Skin of body (tissue), 2 donors: ENCODE data around the gene PITPNM3. TPM values are rescaled to one million over a fixed set of nuclear protein-coding genes. Genes with fewer than 3 reads are reported as not detected.
"Not testable (repeated sequence)": the region's sequence is repeated elsewhere in the genome, so short reads cannot be mapped to it uniquely, and the experiment has no call there.

Source experiments
- DNase-seq: peaks from one replicate; lab custom pipeline; 2025; lab: John Stamatoyannopoulos, UW
- total RNA-seq: library from RNA; depleted of rRNA; stranded (reverse); fragments of >200 nt; gene quantifications from one replicate; pipeline ENCODE4 v1.2.3, GENCODE V29; 2014

PITPNM3 gene
- total RNA-seq, 1 donor from 2014 or later: 6.0 TPM

DNA sequence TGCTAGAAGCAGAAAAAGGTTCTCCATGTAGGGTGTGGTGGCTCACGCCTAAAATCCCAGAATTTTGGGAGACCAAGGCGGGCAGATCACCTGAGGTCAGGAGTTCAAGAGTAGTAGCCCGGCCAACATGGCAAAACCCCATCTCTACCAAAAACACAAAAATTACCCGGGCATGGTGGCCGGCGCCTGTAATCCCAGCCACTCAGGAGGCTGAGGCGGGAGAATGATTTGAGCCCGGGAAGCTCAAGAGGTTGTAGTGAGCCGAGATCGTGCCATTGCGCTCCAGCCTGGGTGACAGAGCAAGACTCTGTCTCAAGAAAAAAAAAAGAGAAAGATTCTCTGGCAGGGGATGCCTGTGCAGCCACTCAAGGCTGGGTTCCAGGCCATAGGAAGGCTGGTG, 54.2 kb downstream of the PITPNM3 start:
- DNase-seq: no peak

DNA sequence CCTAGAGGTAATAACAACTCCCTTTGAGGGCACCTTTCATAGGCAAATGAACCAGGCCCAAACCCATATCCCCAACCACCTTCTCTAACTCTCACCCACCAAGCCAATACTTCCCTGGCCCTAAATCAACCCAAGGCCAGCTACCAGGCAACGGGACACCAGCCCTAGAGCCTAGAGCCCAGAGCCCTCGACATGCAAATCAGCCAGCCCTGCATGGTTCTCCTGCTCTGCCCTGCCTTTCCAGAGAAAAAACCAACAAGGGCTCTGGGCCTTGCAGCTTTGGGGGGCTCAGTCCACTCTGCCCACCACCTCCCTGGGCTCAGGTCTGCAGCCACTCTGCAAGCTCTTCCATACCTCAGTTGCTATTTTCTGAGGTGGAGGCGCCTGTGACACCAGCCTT, 55.0 kb downstream of the PITPNM3 start:
- no peak for DNase-seq

DNA sequence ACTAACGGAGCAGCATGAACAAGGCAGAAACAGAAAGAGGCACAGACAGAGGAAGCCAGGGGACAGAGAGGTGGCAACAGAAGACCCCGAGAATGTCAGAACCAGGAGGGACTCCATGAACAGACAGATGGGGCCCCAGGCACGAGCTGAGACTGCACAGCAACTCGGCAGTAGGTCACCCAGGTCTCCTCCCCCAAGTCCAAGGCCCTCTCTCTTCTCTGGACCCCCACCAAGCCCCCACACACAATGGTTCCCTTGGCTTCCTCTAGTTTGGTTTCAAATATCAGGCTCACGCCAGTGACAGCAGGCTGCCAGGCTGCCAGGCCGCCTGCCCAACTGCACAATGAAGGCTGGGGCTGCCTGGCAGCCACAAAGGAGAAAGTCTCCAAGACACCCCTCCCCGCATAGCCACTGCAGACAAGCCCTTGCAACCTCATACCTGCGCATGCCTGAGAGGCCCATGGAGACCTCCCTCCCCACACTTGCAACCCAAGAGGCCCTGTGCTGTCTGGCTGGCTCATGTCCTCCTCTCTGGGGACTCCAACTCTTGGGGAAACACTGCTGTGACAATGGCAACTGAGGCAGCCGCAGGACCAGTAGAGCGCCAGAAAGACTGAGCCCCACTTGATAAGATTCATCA, 57.3 kb downstream of the PITPNM3 start:
- no peak for DNase-seq

- DNase-seq: no peak
Observed at GRCh38 chr17:6498356-6498755, 58.0 kb downstream of the PITPNM3 start.

GRCh38 chr17:6497496-6498221, 58.7 kb downstream of the PITPNM3 start:
- DNase-seq: no peak

- DNase-seq: no peak
Observed at GRCh38 chr17:6496640-6497441, 59.5 kb downstream of the PITPNM3 start.

GRCh38 chr17:6496116-6496481, 60.3 kb downstream of the PITPNM3 start:
- DNase-seq: no peak

GRCh38 chr17:6495450-6496115, 60.8 kb downstream of the PITPNM3 start:
- no peak for DNase-seq

GRCh38 chr17:6494239-6494941, 62.0 kb downstream of the PITPNM3 start:
- no peak for DNase-seq

DNA sequence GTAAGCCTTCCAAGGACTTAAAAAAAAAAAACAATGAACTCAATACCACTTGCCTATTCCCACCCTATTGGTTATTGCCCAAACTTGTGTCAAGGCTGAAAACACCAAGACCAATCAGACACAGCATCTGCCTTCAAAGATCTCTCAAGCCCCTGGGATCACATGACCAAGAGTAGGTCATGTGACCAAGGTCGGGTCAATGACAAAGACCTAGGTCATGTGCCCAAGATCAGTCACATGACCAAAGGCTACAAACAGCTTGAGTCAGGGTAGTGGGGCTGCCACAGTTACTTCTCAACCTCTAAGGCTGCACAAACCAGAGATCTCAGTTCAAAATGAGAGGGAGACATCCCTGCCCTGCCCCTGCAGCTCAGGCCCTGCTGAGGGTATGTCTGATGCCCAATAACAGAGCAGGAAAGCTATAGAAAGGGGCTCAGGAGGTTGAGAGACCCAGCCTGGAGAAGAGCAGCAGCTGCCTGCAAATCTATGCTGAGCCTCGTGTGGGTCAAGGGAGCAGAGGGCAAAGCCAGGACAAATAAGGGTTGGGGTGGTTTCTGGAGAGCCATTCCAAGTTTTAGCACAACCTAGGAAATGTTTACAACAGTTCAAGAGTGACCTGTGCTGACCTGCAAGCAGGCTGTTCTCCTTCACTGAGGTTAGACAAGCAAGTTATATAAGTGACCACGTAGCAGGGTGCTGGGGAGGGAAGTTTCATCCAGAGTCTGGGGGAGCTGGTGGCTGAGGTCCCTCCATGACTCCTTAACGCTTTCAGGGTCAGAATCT, 63.3 kb downstream of the PITPNM3 start:
- DNase-seq: no peak

DNA sequence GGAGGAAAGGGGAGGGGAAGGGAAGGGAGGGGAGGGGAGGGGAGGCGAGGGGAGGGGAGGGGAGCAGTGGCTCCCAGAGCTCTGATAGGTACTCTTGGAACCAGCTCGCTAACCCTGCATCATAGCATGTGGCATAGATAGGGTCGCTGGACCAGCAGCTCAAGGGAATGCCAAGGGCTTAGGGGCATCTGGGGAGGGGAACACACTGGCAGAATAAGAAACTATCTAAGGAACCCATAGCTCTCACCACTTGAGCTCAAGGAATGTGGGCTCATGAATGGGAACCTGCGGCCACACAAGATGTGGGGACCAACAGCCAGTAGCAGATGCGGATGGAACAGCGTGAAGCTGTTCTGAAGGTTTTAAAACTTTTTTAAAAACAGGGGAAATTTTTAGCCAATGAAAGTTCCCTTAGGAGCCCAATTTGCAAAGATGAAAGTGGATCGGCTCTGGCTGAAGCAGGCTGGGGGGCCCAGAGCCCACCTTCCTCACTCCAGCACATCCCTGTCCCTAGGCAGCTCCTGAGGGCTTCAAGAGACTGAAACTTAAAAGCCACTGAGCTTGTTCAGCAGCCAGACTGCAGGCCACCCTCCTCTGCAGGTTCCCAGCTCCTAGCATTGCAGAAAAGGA, 65.2 kb downstream of the PITPNM3 start:
- no peak for DNase-seq

DNA sequence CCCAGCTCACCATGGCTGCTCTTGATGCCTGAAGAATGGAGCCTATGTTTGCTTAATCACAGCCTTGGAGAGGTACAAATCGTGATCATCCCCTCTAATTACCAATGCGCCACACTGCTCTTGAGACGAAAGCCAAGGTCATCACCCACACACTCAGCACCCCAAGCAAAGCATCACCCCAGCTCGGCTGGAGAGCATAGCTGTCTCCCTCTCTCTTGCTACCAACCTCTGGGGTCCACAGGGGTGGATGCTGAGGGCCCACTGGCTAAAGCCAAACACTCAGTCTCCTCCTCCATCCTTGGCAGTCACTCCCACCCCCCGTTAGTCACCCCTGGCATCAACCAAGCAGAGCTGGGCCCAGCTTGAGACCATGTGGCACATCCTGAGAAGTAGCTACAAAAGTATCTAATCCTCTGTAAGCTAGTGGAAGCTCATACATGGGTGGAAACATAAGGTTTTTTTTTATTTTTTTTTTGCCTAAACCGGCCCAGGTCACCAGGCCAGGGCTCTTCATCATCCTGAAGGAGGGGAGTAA, 67.3 kb downstream of the PITPNM3 start:
- DNase-seq: no peak

- no peak for DNase-seq
Observed at GRCh38 chr17:6488008-6488539, 68.3 kb downstream of the PITPNM3 start.

DNA sequence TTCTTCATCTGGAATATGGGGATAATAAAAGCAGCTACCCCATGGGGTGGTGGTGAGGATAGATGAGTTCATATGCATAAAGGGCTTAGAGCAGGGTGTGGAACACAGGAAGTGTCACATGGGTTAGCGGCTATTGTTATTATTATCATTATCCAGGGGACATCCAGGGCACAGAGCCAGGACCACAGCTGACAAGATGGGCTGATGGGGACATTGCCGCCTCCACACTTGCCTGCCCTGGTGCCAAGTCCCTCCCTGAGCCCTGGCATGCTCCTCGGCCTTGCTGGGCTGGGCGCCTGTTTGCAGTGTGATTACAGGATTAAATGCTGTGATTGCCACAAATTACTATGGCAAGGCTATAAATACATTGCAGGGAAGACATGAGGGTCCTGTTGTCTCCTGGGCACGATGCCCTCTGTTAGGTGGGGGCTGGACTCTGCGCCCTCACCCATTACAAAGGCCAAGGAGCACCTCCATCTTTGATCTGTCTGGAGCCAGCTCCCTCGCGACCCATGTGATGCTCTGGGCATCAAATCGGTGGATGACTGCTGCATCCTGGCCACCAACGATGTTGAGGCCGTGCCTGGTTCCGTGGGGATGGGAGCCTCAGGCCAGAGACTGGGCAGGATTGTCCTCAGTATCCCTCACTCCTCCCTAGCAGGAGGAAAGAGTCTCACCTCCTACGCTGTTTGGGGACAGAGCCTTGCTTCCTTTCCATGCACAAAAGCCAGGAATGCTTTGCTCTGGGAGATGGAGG, 68.9 kb downstream of the PITPNM3 start:
- no peak for DNase-seq

DNA sequence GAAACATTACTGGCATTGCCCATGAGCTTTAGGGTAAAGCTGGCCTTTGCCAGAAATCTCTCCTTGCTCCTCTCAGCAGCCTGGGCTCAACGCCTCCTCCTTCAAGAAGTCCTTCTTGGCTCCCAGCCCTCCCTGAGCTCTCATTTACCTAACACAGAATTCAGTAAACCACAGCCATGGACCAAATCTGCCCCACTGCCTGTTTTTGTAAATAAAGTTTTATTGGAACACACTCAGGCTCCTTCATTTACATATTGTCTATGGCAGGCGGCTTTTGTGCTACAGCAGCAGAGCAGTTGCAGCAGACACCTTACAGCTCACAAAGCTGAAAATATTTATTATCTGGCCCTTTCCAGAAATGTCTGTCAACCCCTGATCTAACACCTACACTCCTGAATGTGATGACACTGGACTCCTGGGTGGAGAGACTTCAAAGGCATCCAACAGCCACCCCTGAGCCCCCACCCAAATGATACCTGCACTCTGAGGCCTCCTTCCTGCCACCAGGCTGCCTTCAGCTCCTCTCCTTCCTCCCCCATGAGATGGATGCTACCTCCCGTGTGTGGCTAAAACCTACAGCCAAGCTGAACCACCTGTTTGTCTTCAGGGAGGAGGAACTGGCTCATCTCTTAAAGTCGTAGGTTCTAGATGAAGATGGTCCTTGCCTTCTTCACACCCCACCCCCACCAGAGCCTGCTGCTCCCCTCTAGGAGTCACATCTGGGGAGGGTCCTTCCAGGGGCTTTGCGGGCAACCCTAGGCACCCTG, 70.5 kb downstream of the PITPNM3 start:
- no peak for DNase-seq

- no peak for DNase-seq
Observed at GRCh38 chr17:6483507-6483906, 72.8 kb downstream of the PITPNM3 start.

DNA sequence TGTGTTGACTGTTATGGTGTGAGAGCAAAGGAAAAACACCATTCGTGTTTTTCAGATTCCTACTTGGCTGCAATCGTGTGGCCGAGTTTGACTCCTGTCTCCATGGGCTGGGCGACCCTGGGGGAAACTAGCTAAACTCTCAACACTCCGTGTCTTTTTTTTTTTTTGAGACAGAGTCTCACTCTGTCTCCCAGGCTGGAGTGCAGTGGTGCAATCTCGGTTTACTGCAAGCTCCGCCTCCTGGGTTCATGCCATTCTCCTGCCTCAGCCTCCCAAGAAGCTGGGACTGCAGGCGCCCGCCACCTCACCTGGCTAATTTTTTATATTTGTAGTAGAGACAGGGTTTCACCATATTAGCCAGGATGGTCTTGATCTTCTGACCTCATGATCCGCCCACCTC, 73.6 kb downstream of the PITPNM3 start:
- DNase-seq: not testable (repeated sequence)

GRCh38 chr17:6482105-6482455, 74.3 kb downstream of the PITPNM3 start:
- no peak for DNase-seq
